GM23338 (cell line): ENCODE results near the gene SLC39A10.

ENCODE experiments used
- EZH2 ChIP-seq: fragments of 200-600 bp; sonication (generic); IDR thresholded peaks from one replicate; pipeline ENCODE4 v1.8.0; 2017; ENCODE audit warnings: antibody characterized with exemption, mild to moderate bottlenecking, low read depth; ENCODE audit not compliant: unreplicated experiment
- EZH2phosphoT487 ChIP-seq: fragments of 200-600 bp; sonication (generic); IDR thresholded peaks from one replicate; pipeline ENCODE4 v1.8.1; 2018; ENCODE audit warnings: antibody characterized with exemption; ENCODE audit not compliant: unreplicated experiment
- JUNB ChIP-seq: IDR thresholded peaks from one replicate; pipeline ENCODE4 v1.6.1; 2016; ENCODE audit warnings: antibody characterized with exemption; ENCODE audit not compliant: unreplicated experiment
- POLR2AphosphoS5 ChIP-seq: IDR thresholded peaks from 2 replicates; pipeline ENCODE4 v1.6.1; 2016; ENCODE audit warnings: antibody characterized with exemption, low read depth
- TF ChIP-seq, protein P1 (sequence below), 2 experiments: fragments of 200-600 bp in 1 of 2; sonication (generic) in 1 of 2; conservative IDR thresholded peaks; 2 replicates each; pipeline versions ENCODE4 v1.5.1 to v1.6.1; 2016 to 2017; ENCODE audit warnings: antibody characterized with exemption in 2 of 2, low read depth in 2 of 2, mild to moderate bottlenecking in 2 of 2, moderate library complexity in 1 of 2

- TF ChIP-seq, protein P1, sequence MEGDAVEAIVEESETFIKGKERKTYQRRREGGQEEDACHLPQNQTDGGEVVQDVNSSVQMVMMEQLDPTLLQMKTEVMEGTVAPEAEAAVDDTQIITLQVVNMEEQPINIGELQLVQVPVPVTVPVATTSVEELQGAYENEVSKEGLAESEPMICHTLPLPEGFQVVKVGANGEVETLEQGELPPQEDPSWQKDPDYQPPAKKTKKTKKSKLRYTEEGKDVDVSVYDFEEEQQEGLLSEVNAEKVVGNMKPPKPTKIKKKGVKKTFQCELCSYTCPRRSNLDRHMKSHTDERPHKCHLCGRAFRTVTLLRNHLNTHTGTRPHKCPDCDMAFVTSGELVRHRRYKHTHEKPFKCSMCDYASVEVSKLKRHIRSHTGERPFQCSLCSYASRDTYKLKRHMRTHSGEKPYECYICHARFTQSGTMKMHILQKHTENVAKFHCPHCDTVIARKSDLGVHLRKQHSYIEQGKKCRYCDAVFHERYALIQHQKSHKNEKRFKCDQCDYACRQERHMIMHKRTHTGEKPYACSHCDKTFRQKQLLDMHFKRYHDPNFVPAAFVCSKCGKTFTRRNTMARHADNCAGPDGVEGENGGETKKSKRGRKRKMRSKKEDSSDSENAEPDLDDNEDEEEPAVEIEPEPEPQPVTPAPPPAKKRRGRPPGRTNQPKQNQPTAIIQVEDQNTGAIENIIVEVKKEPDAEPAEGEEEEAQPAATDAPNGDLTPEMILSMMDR (conservative IDR thresholded peaks at IDR 0.05; ENCODE audit: low read depth in 2 of 2) = no peak
- TF ChIP-seq EZH2 = no peak
- TF ChIP-seq POLR2AphosphoS5 = no peak
- TF ChIP-seq EZH2phosphoT487 = no peak
- TF ChIP-seq JUNB = no peak
Measured at GRCh38 chr2:195709901-195710806, 53.1 kb downstream of the SLC39A10 start.
